SU-DHL-6 (cell line): ENCODE results near the gene BLOC1S5.

Source experiments
- H2AFZ ChIP-seq: fragments of 200-600 bp; sonication (generic); 2 replicates; pipeline ENCODE4 v1.6.1; 2014; ENCODE audit warnings: low read depth, mild to moderate bottlenecking, moderate library complexity, mixed read lengths, antibody characterized with exemption, low read length; ENCODE audit not compliant: severe bottlenecking
- H3F3A ChIP-seq: fragments of 200-600 bp; shearing (Covaris generic); 2 replicates; pipeline ENCODE4 v1.6.0; 2016; ENCODE audit warnings: antibody characterized with exemption, mild to moderate bottlenecking; ENCODE audit not compliant: insufficient read depth
- H3K27ac ChIP-seq: fragments of 200-600 bp; sonication (generic); 2 replicates; pipeline ENCODE4 v1.5.1; 2016; ENCODE audit warnings: low read depth, mild to moderate bottlenecking, low read length, moderate library complexity, mixed read lengths
- H3K27me3 ChIP-seq: fragments of 200-600 bp; sonication (generic), shearing (Covaris generic); 2 replicates; pipeline ENCODE4 v1.6.0; 2014; ENCODE audit warnings: mild to moderate bottlenecking, low read length
- H3K36me3 ChIP-seq: fragments of 200-600 bp; sonication (generic); 2 replicates; pipeline ENCODE4 v1.6.1; 2014; ENCODE audit warnings: mild to moderate bottlenecking, low read length, mixed read lengths
- H3K4me2 ChIP-seq: fragments of 300-600, 200-600 bp; shearing (Covaris generic), sonication (generic); 2 replicates; pipeline ENCODE4 v1.6.0; 2014; ENCODE audit warnings: low read length, low read depth, mild to moderate bottlenecking; ENCODE audit not compliant: poor library complexity, severe bottlenecking
- H3K4me3 ChIP-seq: fragments of 200-600 bp; sonication (generic); 2 replicates; pipeline ENCODE4 v1.5.1; 2014; ENCODE audit warnings: antibody characterized with exemption, low read length, mild to moderate bottlenecking, mixed read lengths; ENCODE audit not compliant: insufficient read depth, poor library complexity, severe bottlenecking
- H3K79me2 ChIP-seq: fragments of 200-600 bp; sonication (generic); 2 replicates; pipeline ENCODE4 v1.6.1; 2014; ENCODE audit warnings: mild to moderate bottlenecking, low read length, moderate library complexity; ENCODE audit not compliant: insufficient read depth
- H3K9ac ChIP-seq: fragments of 200-600 bp; sonication (generic); 2 replicates; pipeline ENCODE4 v1.7.0; 2014; ENCODE audit warnings: mild to moderate bottlenecking, low read length
- H3K9me2 ChIP-seq: fragments of 200-600 bp; sonication (generic); replicated peaks from 2 replicates; pipeline ENCODE4 v1.6.1; 2014; ENCODE audit warnings: low read length; ENCODE audit not compliant: insufficient read depth
- H3K9me3 ChIP-seq: fragments of 200-600 bp; sonication (generic); 2 replicates; pipeline ENCODE4 v1.6.1; 2014; ENCODE audit warnings: low read length, mixed read lengths; ENCODE audit not compliant: insufficient read depth
- H4K20me1 ChIP-seq: fragments of 200-600 bp; sonication (generic); 2 replicates; pipeline ENCODE4 v1.6.1; 2014; ENCODE audit warnings: low read depth, mild to moderate bottlenecking, antibody characterized with exemption, low read length, moderate library complexity, mixed read lengths
- EZH2phosphoT487 ChIP-seq: fragments of 200-600 bp; sonication (generic), shearing (Covaris generic); conservative IDR thresholded peaks from 2 replicates; pipeline ENCODE4 v1.6.1; 2018; ENCODE audit warnings: mild to moderate bottlenecking, antibody characterized with exemption, low read length, moderate library complexity, mixed read lengths
- TF ChIP-seq, protein P1 (sequence below): fragments of 200-600 bp; sonication (generic); IDR thresholded peaks from one replicate; pipeline ENCODE4 v1.5.1; 2017; ENCODE audit warnings: antibody characterized with exemption, mild to moderate bottlenecking, low read length, moderate library complexity; ENCODE audit not compliant: insufficient read depth, poor library complexity, severe bottlenecking

Gene BLOC1S5

GRCh38 chr6:8073758-8074157 lies 9.6 kb upstream of the BLOC1S5 start:
- H2AFZ ChIP-seq = no peak overlapping the region
- H3F3A ChIP-seq = no peaks in the 10 kb centered on the region
- H3K9ac ChIP-seq = no peak overlapping the region
- H3K9me2 ChIP-seq = no peaks in the 10 kb centered on the region
- H3K79me2 ChIP-seq = no peaks in the 10 kb centered on the region
- no peak overlapping the region for H3K4me3 ChIP-seq
- H3K27ac ChIP-seq = no peak overlapping the region
- no peaks in the 10 kb centered on the region for H3K27me3 ChIP-seq
- H3K9me3 ChIP-seq = no peaks in the 10 kb centered on the region
- no peak overlapping the region for H3K4me2 ChIP-seq
- 0 out of 2 replicates have a peak, but pooled peaks cover 3% of the 10 kb centered on the region for H3K36me3 ChIP-seq
- no peaks in the 10 kb centered on the region for H4K20me1 ChIP-seq
- no peak for TF ChIP-seq EZH2phosphoT487
- TF ChIP-seq, protein P1, sequence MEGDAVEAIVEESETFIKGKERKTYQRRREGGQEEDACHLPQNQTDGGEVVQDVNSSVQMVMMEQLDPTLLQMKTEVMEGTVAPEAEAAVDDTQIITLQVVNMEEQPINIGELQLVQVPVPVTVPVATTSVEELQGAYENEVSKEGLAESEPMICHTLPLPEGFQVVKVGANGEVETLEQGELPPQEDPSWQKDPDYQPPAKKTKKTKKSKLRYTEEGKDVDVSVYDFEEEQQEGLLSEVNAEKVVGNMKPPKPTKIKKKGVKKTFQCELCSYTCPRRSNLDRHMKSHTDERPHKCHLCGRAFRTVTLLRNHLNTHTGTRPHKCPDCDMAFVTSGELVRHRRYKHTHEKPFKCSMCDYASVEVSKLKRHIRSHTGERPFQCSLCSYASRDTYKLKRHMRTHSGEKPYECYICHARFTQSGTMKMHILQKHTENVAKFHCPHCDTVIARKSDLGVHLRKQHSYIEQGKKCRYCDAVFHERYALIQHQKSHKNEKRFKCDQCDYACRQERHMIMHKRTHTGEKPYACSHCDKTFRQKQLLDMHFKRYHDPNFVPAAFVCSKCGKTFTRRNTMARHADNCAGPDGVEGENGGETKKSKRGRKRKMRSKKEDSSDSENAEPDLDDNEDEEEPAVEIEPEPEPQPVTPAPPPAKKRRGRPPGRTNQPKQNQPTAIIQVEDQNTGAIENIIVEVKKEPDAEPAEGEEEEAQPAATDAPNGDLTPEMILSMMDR = no peak

GRCh38 chr6:8070718-8071117 lies 6.5 kb upstream of the BLOC1S5 start:
- TF ChIP-seq EZH2phosphoT487 = no peak
- TF ChIP-seq, protein P1 = no peak
- H3K4me2 ChIP-seq = no peak overlapping the region

DNA sequence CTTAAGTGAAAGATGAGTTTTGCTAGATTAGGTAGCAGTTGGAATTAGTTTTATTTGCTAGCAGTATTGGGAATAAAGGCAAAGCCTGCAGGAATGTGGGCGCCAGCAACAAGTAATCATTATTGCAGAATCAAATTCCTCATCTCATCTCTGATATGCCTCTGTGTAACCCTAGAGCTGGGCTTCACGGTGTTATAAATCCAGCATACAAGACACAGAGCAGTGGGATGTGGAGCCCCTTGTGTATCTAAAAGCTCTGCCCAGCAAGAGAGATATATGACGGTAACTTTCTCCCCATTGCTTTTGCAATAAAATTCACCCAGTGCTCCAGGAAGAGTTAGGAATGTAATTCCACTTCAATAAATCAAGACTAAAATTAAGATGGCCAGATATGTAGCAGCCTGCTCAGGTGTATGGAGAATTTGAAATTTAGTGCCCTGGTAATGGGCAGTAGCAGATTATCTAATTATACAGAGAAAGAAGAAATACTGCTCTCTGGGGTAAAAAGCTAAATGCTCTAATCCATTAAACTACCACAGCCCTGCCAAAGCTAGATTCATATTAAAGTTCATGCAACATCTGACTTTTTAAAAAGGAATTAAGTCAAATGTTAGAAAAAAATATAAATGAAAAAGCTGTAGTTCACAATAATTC lies 5.6 kb upstream of the BLOC1S5 start:
- Histone ChIP-seq H3K27me3 (no peaks in the 10 kb centered on the region), H3K4me3 (no peak overlapping the region), H3K79me2 (no peaks in the 10 kb centered on the region), H4K20me1 (no peaks in the 10 kb centered on the region), H3K9me3 (no peaks in the 10 kb centered on the region), H3F3A (peaks cover 13% of the 10 kb centered on the region; the same call in 1 of the 2 replicates), H3K36me3 (no peaks in the 10 kb centered on the region), H2AFZ (no peak overlapping the region), H3K9me2 (0 out of 2 replicates have a peak, but pooled peaks cover 5% of the 10 kb centered on the region), H3K9ac (no peak overlapping the region), H3K4me2 (no peak overlapping the region), H3K27ac (no peak overlapping the region)
- no peak for TF ChIP-seq EZH2phosphoT487
- TF ChIP-seq, protein P1 = no peak

More at GRCh38 chr6:8070718-8071117, 6.5 kb upstream of the BLOC1S5 start:
- no peak overlapping the region for H2AFZ ChIP-seq
- peaks cover 13% of the 10 kb centered on the region; the same call in 1 of the 2 replicates for H3F3A ChIP-seq
- H3K9me3 ChIP-seq = no peaks in the 10 kb centered on the region
- no peaks in the 10 kb centered on the region for H3K79me2 ChIP-seq
- H4K20me1 ChIP-seq = no peaks in the 10 kb centered on the region
- no peaks in the 10 kb centered on the region for H3K36me3 ChIP-seq
- no peak overlapping the region for H3K4me3 ChIP-seq
- H3K9me2 ChIP-seq = no peaks in the 10 kb centered on the region
- H3K9ac ChIP-seq = no peak overlapping the region
- H3K27ac ChIP-seq = no peak overlapping the region
- no peaks in the 10 kb centered on the region for H3K27me3 ChIP-seq
